Liver (tissue), 3 donors: ENCODE results near the gene ATP11A.

Source experiments
- CTCF ChIP-seq: fragments of 150-350 bp; IDR thresholded peaks from 2 replicates; pipeline ENCODE4 v1.5.1; 2017; ENCODE audit warnings: improper control_type of control experiment, low read depth, low read length; ENCODE audit not compliant: missing input control
- EGR1 ChIP-seq, 2 donors: IDR thresholded peaks; 2 replicates each; pipeline ENCODE4 v1.6.1; 2016 to 2018; ENCODE audit warnings: antibody characterized with exemption in 2 of 2, low read depth in 2 of 2
- FOXA1 ChIP-seq: IDR thresholded peaks from 2 replicates; pipeline ENCODE4 v1.6.1; 2016; ENCODE audit warnings: antibody characterized with exemption
- GABPA ChIP-seq, 2 donors: IDR thresholded peaks in 1 of 2; conservative IDR thresholded peaks in 1 of 2; 2 replicates each; pipeline ENCODE4 v1.6.1; 2016; ENCODE audit warnings: antibody characterized with exemption in 2 of 2, mild to moderate bottlenecking in 1 of 2, moderate library complexity in 1 of 2
- JUND ChIP-seq, 2 donors: IDR thresholded peaks; 2 replicates each; pipeline ENCODE4 v1.6.1; 2016; ENCODE audit warnings: antibody characterized with exemption in 2 of 2
- MAX ChIP-seq: IDR thresholded peaks from 2 replicates; pipeline ENCODE4 v1.6.1; 2016; ENCODE audit warnings: antibody characterized with exemption
- NR2F2 ChIP-seq: IDR thresholded peaks from 2 replicates; pipeline ENCODE4 v1.6.1; 2016; ENCODE audit warnings: antibody characterized with exemption
- RAD21 ChIP-seq, 2 donors: IDR thresholded peaks; 2 replicates each; pipeline ENCODE4 v1.6.1; 2016; ENCODE audit warnings: antibody characterized with exemption in 2 of 2, mild to moderate bottlenecking in 2 of 2
- SP1 ChIP-seq: IDR thresholded peaks from 2 replicates; pipeline ENCODE4 v1.6.1; 2018; ENCODE audit warnings: antibody characterized with exemption, mild to moderate bottlenecking
- TAF1 ChIP-seq: conservative IDR thresholded peaks from 2 replicates; pipeline ENCODE4 v1.6.1; 2016; ENCODE audit warnings: antibody characterized with exemption, mild to moderate bottlenecking
- YY1 ChIP-seq: IDR thresholded peaks from 2 replicates; pipeline ENCODE4 v1.6.1; 2016; ENCODE audit warnings: antibody characterized with exemption, mild to moderate bottlenecking
- ZBTB33 ChIP-seq: IDR thresholded peaks from 2 replicates; pipeline ENCODE4 v1.6.1; 2016; ENCODE audit warnings: antibody characterized with exemption
- TF ChIP-seq, protein P1 (sequence below): IDR thresholded peaks from 2 replicates; pipeline ENCODE4 v1.6.1; 2016; ENCODE audit warnings: antibody characterized with exemption
- TF ChIP-seq, protein P2 (sequence below): IDR thresholded peaks from 2 replicates; pipeline ENCODE4 v1.6.1; 2016; ENCODE audit warnings: antibody characterized with exemption, mild to moderate bottlenecking
- donor health status: healthy.
- donor health status: healthy.

- TF ChIP-seq EGR1 (IDR thresholded peaks at IDR 0.05; ENCODE audit: low read depth in 2 of 2), result no peak
- no peak for TF ChIP-seq CTCF
- no peak for TF ChIP-seq YY1
- no peak for TF ChIP-seq MAX
- TF ChIP-seq RAD21 (IDR thresholded peaks at IDR 0.05), result no peak
- TF ChIP-seq FOXA1, result no peak
- TF ChIP-seq ZBTB33, result no peak
- no peak for TF ChIP-seq JUND (IDR thresholded peaks at IDR 0.05)
- TF ChIP-seq, protein P1, sequence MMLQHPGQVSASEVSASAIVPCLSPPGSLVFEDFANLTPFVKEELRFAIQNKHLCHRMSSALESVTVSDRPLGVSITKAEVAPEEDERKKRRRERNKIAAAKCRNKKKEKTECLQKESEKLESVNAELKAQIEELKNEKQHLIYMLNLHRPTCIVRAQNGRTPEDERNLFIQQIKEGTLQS, result no peak
- TF ChIP-seq GABPA (IDR thresholded peaks at IDR 0.05 in 1 of 2, conservative IDR thresholded peaks at IDR 0.05 in 1 of 2), result no peak
- TF ChIP-seq, protein P2, sequence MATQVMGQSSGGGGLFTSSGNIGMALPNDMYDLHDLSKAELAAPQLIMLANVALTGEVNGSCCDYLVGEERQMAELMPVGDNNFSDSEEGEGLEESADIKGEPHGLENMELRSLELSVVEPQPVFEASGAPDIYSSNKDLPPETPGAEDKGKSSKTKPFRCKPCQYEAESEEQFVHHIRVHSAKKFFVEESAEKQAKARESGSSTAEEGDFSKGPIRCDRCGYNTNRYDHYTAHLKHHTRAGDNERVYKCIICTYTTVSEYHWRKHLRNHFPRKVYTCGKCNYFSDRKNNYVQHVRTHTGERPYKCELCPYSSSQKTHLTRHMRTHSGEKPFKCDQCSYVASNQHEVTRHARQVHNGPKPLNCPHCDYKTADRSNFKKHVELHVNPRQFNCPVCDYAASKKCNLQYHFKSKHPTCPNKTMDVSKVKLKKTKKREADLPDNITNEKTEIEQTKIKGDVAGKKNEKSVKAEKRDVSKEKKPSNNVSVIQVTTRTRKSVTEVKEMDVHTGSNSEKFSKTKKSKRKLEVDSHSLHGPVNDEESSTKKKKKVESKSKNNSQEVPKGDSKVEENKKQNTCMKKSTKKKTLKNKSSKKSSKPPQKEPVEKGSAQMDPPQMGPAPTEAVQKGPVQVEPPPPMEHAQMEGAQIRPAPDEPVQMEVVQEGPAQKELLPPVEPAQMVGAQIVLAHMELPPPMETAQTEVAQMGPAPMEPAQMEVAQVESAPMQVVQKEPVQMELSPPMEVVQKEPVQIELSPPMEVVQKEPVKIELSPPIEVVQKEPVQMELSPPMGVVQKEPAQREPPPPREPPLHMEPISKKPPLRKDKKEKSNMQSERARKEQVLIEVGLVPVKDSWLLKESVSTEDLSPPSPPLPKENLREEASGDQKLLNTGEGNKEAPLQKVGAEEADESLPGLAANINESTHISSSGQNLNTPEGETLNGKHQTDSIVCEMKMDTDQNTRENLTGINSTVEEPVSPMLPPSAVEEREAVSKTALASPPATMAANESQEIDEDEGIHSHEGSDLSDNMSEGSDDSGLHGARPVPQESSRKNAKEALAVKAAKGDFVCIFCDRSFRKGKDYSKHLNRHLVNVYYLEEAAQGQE, result no peak
- TF ChIP-seq SP1, result no peak
- no peak for TF ChIP-seq TAF1
- TF ChIP-seq NR2F2, result no peak
Observed at GRCh38 chr13:112790735-112791641, 101.2 kb downstream of the ATP11A start.
